Fibroblast of pulmonary artery (primary cell): ENCODE measurements around the gene MCM10.
"Not testable (repeated sequence)": the region's sequence is repeated elsewhere in the genome, so short reads cannot be mapped to it uniquely, and the experiment has no call there.

Experiments used
- DNase-seq: peaks from one replicate; pipeline ENCODE4 v3.0.0-alpha.2; 2010; ENCODE audit warnings: low read depth
- H3K4me3 ChIP-seq: replicated peaks from 2 replicates; pipeline ENCODE4 v1.5.1; 2011; ENCODE audit warnings: low read depth, mild to moderate bottlenecking, control low read depth, low read length, moderate library complexity
- TF ChIP-seq, protein P1 (sequence below): IDR thresholded peaks from 2 replicates; pipeline ENCODE4 v1.5.1; 2011; ENCODE audit warnings: mild to moderate bottlenecking, control low read depth, low read length, inconsistent platforms; ENCODE audit errors: missing control alignments

The MCM10 gene

DNA sequence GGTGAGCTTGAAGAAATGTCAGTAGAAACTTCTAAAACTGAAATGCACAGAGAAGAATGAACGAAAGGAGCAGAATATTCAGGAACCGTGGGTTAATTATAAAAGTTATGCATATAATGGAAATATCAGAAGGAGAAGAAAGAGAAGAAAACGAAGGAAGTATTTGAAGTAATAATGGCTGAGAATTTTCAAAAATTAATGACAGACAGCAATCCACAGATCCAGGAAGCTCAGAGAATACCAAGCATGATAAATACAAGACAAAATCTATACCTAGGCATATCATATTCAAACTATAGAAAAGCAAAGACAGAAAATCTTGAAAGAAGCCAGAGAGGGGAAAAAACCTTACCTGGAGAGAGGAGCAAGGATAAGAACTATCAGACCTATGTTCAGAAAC lies 16.5 kb upstream of the MCM10 start:
- TF ChIP-seq, protein P1, sequence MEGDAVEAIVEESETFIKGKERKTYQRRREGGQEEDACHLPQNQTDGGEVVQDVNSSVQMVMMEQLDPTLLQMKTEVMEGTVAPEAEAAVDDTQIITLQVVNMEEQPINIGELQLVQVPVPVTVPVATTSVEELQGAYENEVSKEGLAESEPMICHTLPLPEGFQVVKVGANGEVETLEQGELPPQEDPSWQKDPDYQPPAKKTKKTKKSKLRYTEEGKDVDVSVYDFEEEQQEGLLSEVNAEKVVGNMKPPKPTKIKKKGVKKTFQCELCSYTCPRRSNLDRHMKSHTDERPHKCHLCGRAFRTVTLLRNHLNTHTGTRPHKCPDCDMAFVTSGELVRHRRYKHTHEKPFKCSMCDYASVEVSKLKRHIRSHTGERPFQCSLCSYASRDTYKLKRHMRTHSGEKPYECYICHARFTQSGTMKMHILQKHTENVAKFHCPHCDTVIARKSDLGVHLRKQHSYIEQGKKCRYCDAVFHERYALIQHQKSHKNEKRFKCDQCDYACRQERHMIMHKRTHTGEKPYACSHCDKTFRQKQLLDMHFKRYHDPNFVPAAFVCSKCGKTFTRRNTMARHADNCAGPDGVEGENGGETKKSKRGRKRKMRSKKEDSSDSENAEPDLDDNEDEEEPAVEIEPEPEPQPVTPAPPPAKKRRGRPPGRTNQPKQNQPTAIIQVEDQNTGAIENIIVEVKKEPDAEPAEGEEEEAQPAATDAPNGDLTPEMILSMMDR: no peak
- H3K4me3 ChIP-seq: no peak overlapping the region
- DNase-seq: no peak

GRCh38 chr10:13146379-13146778 lies 15.0 kb upstream of the MCM10 start:
- H3K4me3 ChIP-seq: no peak overlapping the region
- TF ChIP-seq, protein P1: no peak
- no peak for DNase-seq

GRCh38 chr10:13147161-13147560 lies 14.2 kb upstream of the MCM10 start:
- TF ChIP-seq, protein P1: no peak
- DNase-seq: no peak
- H3K4me3 ChIP-seq: no peak overlapping the region

DNA sequence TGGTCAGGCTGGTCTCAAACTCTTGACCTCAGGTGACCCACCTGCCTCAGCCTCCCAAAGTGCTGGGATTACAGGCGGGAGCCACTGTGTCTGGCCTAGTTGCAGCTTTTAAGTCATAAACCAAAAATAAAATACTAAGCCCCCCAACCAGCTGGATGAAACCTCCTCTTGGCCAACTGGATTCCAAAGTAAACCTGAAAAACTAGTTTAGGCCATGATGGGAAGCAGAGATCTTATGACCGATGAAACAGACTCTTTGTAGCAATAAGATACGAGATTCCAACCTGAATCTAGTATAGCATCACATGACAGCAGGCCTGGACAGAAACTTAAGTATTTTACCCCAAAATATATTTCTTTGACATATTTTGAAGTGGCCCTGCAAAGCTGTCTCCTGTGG lies 9.1 kb upstream of the MCM10 start:
- TF ChIP-seq, protein P1: no peak
- DNase-seq: no peak

GRCh38 chr10:13155860-13156259 lies 5.5 kb upstream of the MCM10 start:
- not testable (repeated sequence) for DNase-seq, H3K4me3 ChIP-seq

More for the DNA sequence above, 9.1 kb upstream of the MCM10 start:
- no peak overlapping the region for H3K4me3 ChIP-seq

- no peak overlapping the region for H3K4me3 ChIP-seq
- TF ChIP-seq, protein P1: no peak
- no peak for DNase-seq
Measured at GRCh38 chr10:13158401-13158800, 3.0 kb upstream of the MCM10 start.

DNA sequence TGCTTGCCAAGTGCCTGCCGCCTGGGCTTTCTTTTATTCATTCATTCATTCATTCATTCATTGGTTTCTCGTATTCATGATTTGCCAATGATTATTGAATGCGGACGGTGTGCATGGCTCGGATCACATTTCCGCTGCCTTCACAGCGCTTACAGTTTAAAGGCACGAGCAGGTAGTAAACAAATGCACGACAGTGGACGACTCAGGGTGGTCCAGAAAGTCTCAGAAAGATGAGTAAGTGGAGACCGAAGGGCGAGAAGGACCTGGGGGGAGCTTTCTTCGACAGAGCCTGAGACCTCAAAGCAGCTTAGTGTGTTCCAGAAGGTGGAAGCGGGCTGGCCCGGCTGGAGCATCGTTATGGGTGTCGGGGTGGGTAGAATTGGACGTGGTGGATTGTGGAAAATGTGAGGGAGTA lies 506 bp downstream of the MCM10 start:
- TF ChIP-seq, protein P1: no peak
- H3K4me3 ChIP-seq: peak overlapping the region; percentile 63
- no peak for DNase-seq

- TF ChIP-seq, protein P1: no peak
- H3K4me3 ChIP-seq: no peak overlapping the region
- no peak for DNase-seq
Measured at GRCh38 chr10:13163859-13164258, 2.5 kb downstream of the MCM10 start.
